Activated naive CD8-positive, alpha-beta T cell treated with anti-CD3 and anti-CD28 coated beads, Interleukin-2, amount 10 ng/mL, durations not matched to agents 7 days and 5 days (primary cell): ENCODE data around the gene LGALS3BP. TPM values are rescaled to one million over a fixed set of nuclear protein-coding genes. Genes with fewer than 3 reads are reported as not detected.
"Not testable (repeated sequence)": the region's sequence is repeated elsewhere in the genome, so short reads cannot be mapped to it uniquely, and the experiment has no call there.

Experiments
- ATAC-seq: fragments of 150-1000 bp; cut with Tn5 transposase; one replicate; pipeline ENCODE4 v1.10.0; 2021; ENCODE audit warnings: low read depth, moderate library complexity
- POLR2A ChIA-PET: fragments of 350-600 bp; sonication (Branson Sonifier 250); formaldehyde crosslinking; loops from one replicate; lab custom pipeline; 2021; ENCODE audit warnings: antibody characterized with exemption; lab: Charles Lee
- DNase-seq: peaks from one replicate; pipeline ENCODE4 v3.0.0; 2021
- H3K27ac Mint-ChIP-seq: one replicate; pipeline ENCODE4 v1.8.0; 2022; ENCODE audit warnings: mild to moderate bottlenecking, mixed read lengths
- H3K27me3 Mint-ChIP-seq: one replicate; pipeline ENCODE4 v1.8.0; 2022; ENCODE audit warnings: mild to moderate bottlenecking, moderate library complexity, mixed read lengths
- H3K36me3 Mint-ChIP-seq: one replicate; pipeline ENCODE4 v1.8.0; 2021; ENCODE audit warnings: mild to moderate bottlenecking, mixed read lengths
- H3K4me1 Mint-ChIP-seq: one replicate; pipeline ENCODE4 v1.8.0; 2021; ENCODE audit warnings: mixed read lengths
- H3K4me3 Mint-ChIP-seq: one replicate; pipeline ENCODE4 v1.8.0; 2022; ENCODE audit warnings: mild to moderate bottlenecking, moderate library complexity, mixed read lengths
- H3K9me3 Mint-ChIP-seq: one replicate; pipeline ENCODE4 v1.8.0; 2021; ENCODE audit warnings: mixed read lengths
- total RNA-seq, 2 experiments: library from RNA; stranded (reverse); gene quantifications; one replicate each; pipeline ENCODE4 v1.2.3, GENCODE V29; 2021

LGALS3BP gene
- total RNA-seq, 2 experiments from 2014 or later, result 193 to 222 TPM

DNA sequence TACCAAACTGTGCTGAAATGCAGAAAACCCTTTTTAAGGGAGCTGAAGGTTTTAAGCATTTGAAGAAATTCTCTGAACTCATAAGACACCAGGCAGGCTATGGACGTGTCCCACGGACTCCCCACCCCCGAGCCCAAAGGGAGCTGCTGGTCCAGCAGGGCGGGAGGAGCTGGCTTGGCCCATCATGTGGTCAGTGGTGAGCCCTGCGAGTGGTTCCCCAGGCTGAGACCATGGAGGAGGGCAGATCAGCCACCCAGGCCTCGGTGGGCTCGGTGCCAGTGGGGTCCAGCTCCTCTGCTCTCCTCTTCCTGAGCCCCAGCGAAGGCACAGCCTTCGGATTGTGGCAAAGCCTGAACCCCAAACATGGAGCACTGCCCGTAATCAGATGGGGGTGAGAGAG, 27.0 kb downstream of the LGALS3BP start:
- Mint-ChIP-seq H3K4me1 (no peaks in the 10 kb centered on the region), H3K27me3 (peaks cover 2% of the 10 kb centered on the region), H3K27ac (no peak overlapping the region), H3K36me3 (peaks cover 3% of the 10 kb centered on the region), H3K9me3 (peaks cover 16% of the 10 kb centered on the region), H3K4me3 (no peak overlapping the region)
- ATAC-seq, result no peak
- POLR2A ChIA-PET, result no interaction called here
- DNase-seq, result no peak

DNA sequence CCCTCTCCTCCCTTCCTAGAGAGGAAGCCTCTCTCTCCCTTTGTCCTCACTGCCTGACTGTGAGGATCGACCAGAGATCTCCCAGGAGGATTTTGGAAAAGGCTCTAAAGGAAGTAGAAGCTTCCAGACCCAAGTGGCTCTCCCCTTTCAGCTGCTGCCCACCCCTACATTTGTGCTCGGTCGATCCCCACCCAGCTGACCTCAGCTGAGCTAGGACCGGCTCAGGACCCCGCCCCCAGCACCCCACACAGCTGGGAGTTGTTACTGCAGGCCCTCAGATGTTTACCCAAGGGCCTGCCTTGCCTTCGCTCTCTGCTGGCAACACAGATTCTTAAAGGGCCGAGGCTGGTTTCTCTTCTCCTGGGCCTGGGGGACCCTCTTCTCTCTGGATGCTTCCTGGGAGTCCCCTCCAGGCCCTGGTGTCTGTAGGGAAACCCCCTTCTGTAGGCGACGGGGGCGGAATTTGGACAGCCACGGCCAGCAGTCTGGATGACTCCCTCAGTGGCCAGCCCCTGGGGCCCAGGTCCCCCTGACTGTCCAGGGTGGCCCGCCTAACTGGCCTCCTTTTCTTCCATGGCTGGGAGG, 27.7 kb downstream of the LGALS3BP start:
- POLR2A ChIA-PET, result no interaction called here
- Mint-ChIP-seq H3K4me1 (no peaks in the 10 kb centered on the region), H3K27me3 (peaks cover 2% of the 10 kb centered on the region), H3K9me3 (peaks cover 16% of the 10 kb centered on the region), H3K36me3 (peaks cover 3% of the 10 kb centered on the region), H3K27ac (no peak overlapping the region), H3K4me3 (no peak overlapping the region)
- ATAC-seq (no peak), DNase-seq (no peak)

- DNase-seq, result no peak
- Mint-ChIP-seq H3K36me3 (peaks cover 3% of the 10 kb centered on the region), H3K9me3 (peaks cover 16% of the 10 kb centered on the region), H3K27ac (no peak overlapping the region), H3K4me1 (no peaks in the 10 kb centered on the region), H3K27me3 (peaks cover 2% of the 10 kb centered on the region), H3K4me3 (no peak overlapping the region)
- ATAC-seq, result no peak
- POLR2A ChIA-PET, result no interaction called here
Measured at GRCh38 chr17:78950870-78951269, 28.9 kb downstream of the LGALS3BP start.

- POLR2A ChIA-PET, result no interaction called here
- peaks cover 16% of the 10 kb centered on the region for H3K9me3 Mint-ChIP-seq
- peaks cover 3% of the 10 kb centered on the region for H3K36me3 Mint-ChIP-seq
- no peak overlapping the region for H3K4me3 Mint-ChIP-seq
- no peak for DNase-seq
- no peaks in the 10 kb centered on the region for H3K4me1 Mint-ChIP-seq
- no peaks in the 10 kb centered on the region for H3K27me3 Mint-ChIP-seq
- no peak overlapping the region for H3K27ac Mint-ChIP-seq
- no peak for ATAC-seq
Measured at GRCh38 chr17:78947235-78948149, 32.2 kb downstream of the LGALS3BP start.

GRCh38 chr17:78946631-78947030, 33.1 kb downstream of the LGALS3BP start:
- no peaks in the 10 kb centered on the region for H3K4me1 Mint-ChIP-seq
- DNase-seq (no peak), ATAC-seq (no peak)
- POLR2A ChIA-PET, result no interaction called here
- peaks cover 16% of the 10 kb centered on the region for H3K9me3 Mint-ChIP-seq
- H3K27me3 Mint-ChIP-seq, result peaks cover 1% of the 10 kb centered on the region
- peaks cover 3% of the 10 kb centered on the region for H3K36me3 Mint-ChIP-seq
- H3K27ac Mint-ChIP-seq, result no peak overlapping the region
- no peak overlapping the region for H3K4me3 Mint-ChIP-seq

GRCh38 chr17:78946131-78946530, 33.6 kb downstream of the LGALS3BP start:
- Mint-ChIP-seq H3K4me1 (no peaks in the 10 kb centered on the region), H3K9me3 (peaks cover 12% of the 10 kb centered on the region), H3K36me3 (peaks cover 3% of the 10 kb centered on the region), H3K27me3 (peaks cover 1% of the 10 kb centered on the region), H3K4me3 (no peak overlapping the region), H3K27ac (no peak overlapping the region)
- no peak for ATAC-seq
- DNase-seq, result no peak
- POLR2A ChIA-PET, result no interaction called here

GRCh38 chr17:78945455-78945854, 34.3 kb downstream of the LGALS3BP start:
- H3K27me3 Mint-ChIP-seq, ATAC-seq, H3K36me3 Mint-ChIP-seq, POLR2A ChIA-PET, H3K4me1 Mint-ChIP-seq, H3K9me3 Mint-ChIP-seq, H3K27ac Mint-ChIP-seq, DNase-seq, H3K4me3 Mint-ChIP-seq: not testable (repeated sequence)

DNA sequence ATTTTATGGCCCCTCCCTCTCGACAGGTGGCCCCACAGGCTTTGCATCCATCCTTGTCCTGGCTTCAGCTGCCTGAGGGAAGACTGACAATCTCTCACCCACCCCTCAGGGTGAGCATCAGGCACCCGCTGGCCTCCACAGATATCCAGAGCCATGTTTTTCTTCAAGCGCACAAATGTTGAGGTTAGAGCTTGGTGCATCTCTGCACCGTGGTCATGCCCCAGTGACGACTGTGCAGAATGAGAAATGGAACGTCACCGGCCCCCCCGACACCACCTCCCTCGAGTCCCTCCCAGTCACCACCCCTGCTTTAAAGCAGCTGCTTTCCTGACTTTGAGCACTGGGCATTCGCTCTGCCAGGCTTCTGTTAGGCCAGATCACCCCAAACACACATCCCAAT, 34.8 kb downstream of the LGALS3BP start:
- Mint-ChIP-seq H3K9me3 (peaks cover 4% of the 10 kb centered on the region), H3K27ac (no peak overlapping the region), H3K4me1 (no peaks in the 10 kb centered on the region), H3K4me3 (no peak overlapping the region), H3K36me3 (peaks cover 2% of the 10 kb centered on the region), H3K27me3 (peaks cover 1% of the 10 kb centered on the region)
- POLR2A ChIA-PET, result no interaction called here
- ATAC-seq (no peak), DNase-seq (no peak)

DNA sequence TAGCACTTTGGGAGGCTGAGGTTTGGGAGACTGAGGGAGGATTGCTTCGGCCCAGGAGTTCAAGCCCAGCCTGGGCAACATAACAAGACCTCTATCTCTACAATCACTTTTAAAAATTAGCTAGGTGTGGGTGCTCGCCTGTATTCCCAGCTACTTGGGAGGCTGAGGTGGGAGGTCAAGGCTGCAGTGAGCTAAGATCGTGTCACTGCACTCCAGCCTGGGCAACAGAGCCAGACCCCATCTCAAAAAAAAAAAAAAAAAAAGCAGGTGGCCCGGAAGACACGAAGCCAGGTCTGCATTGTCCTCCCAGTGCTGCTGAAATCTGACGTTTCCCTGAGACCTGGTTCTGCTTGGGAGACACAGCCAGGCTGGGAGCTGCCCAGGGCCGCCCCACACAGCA, 35.7 kb downstream of the LGALS3BP start:
- no peak for ATAC-seq
- Mint-ChIP-seq H3K27ac (no peak overlapping the region), H3K27me3 (peaks cover 1% of the 10 kb centered on the region), H3K9me3 (no peaks in the 10 kb centered on the region), H3K4me1 (no peaks in the 10 kb centered on the region), H3K4me3 (no peak overlapping the region), H3K36me3 (no peaks in the 10 kb centered on the region)
- POLR2A ChIA-PET, result no interaction called here
- DNase-seq, result no peak

- H3K27ac Mint-ChIP-seq, result no peak overlapping the region
- POLR2A ChIA-PET, result no interaction called here
- H3K9me3 Mint-ChIP-seq, result no peaks in the 10 kb centered on the region
Measured at GRCh38 chr17:78940708-78941107, 39.0 kb downstream of the LGALS3BP start.

GRCh38 chr17:78940258-78940657, 39.5 kb downstream of the LGALS3BP start:
- ATAC-seq, result no peak
- DNase-seq, result no peak
- Mint-ChIP-seq H3K9me3 (no peaks in the 10 kb centered on the region), H3K4me1 (no peaks in the 10 kb centered on the region), H3K4me3 (no peak overlapping the region), H3K36me3 (no peaks in the 10 kb centered on the region), H3K27me3 (peaks cover 1% of the 10 kb centered on the region), H3K27ac (no peak overlapping the region)
- POLR2A ChIA-PET, result no interaction called here

More at GRCh38 chr17:78940708-78941107, 39.0 kb downstream of the LGALS3BP start:
- H3K4me3 Mint-ChIP-seq, result no peak overlapping the region
- peaks cover 1% of the 10 kb centered on the region for H3K27me3 Mint-ChIP-seq
- no peak for DNase-seq
- no peaks in the 10 kb centered on the region for H3K4me1 Mint-ChIP-seq
- no peak for ATAC-seq
- no peaks in the 10 kb centered on the region for H3K36me3 Mint-ChIP-seq

GRCh38 chr17:78939615-78940014, 40.1 kb downstream of the LGALS3BP start:
- ATAC-seq (no peak), DNase-seq (no peak)
- H3K9me3 Mint-ChIP-seq, result no peaks in the 10 kb centered on the region
- no peaks in the 10 kb centered on the region for H3K36me3 Mint-ChIP-seq
- H3K27ac Mint-ChIP-seq, result no peak overlapping the region
- POLR2A ChIA-PET, result no interaction called here
- no peak overlapping the region for H3K4me3 Mint-ChIP-seq
- H3K4me1 Mint-ChIP-seq, result no peaks in the 10 kb centered on the region
- H3K27me3 Mint-ChIP-seq, result peaks cover 1% of the 10 kb centered on the region

GRCh38 chr17:78937561-78937960, 42.2 kb downstream of the LGALS3BP start:
- no peak for ATAC-seq
- H3K9me3 Mint-ChIP-seq, result no peaks in the 10 kb centered on the region
- no peak for DNase-seq
- no peak overlapping the region for H3K27ac Mint-ChIP-seq
- POLR2A ChIA-PET, result no interaction called here
- H3K36me3 Mint-ChIP-seq, result no peaks in the 10 kb centered on the region
- peaks cover 1% of the 10 kb centered on the region for H3K27me3 Mint-ChIP-seq
- H3K4me3 Mint-ChIP-seq, result no peak overlapping the region
- peaks cover 2% of the 10 kb centered on the region for H3K4me1 Mint-ChIP-seq
